OCI-LY3 (cell line): Measurements from ENCODE around the gene ETV1.

Experiments used
- EZH2phosphoT487 ChIP-seq: fragments of 200-600 bp; shearing (Covaris generic); IDR thresholded peaks from 2 replicates; pipeline ENCODE4 v1.6.1; 2018; ENCODE audit warnings: antibody characterized with exemption, mixed run types, low read depth
- TF ChIP-seq, protein P1 (sequence below): fragments of 200-600, 300-600 bp; sonication (generic); IDR thresholded peaks from 2 replicates; pipeline ENCODE4 v1.5.1; 2014; ENCODE audit warnings: antibody characterized with exemption, low read length, low read depth

DNA sequence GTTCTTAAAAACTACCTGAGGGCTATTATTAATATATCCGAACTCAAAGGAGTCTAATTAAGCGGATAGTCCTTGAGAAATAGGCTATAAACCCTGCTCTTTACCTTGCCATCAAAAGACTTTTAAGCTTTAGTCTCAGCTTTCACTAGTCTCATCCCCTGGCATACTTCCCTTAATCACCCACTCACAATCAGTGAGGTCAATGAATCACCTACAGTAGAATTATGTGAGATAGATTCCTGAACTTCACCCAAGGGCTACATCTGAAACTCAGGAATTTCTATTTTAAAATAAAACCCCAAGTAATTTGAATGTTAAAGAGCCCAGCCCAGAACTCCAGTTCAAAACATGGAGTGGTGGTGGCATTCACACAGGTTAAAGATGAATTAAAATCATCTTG lies 108.7 kb downstream of the ETV1 start:
- TF ChIP-seq, protein P1, sequence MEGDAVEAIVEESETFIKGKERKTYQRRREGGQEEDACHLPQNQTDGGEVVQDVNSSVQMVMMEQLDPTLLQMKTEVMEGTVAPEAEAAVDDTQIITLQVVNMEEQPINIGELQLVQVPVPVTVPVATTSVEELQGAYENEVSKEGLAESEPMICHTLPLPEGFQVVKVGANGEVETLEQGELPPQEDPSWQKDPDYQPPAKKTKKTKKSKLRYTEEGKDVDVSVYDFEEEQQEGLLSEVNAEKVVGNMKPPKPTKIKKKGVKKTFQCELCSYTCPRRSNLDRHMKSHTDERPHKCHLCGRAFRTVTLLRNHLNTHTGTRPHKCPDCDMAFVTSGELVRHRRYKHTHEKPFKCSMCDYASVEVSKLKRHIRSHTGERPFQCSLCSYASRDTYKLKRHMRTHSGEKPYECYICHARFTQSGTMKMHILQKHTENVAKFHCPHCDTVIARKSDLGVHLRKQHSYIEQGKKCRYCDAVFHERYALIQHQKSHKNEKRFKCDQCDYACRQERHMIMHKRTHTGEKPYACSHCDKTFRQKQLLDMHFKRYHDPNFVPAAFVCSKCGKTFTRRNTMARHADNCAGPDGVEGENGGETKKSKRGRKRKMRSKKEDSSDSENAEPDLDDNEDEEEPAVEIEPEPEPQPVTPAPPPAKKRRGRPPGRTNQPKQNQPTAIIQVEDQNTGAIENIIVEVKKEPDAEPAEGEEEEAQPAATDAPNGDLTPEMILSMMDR: no peak
- no peak for TF ChIP-seq EZH2phosphoT487
